WTC11 (cell line): ENCODE results near the gene C17orf75.

ENCODE experiments used
- CTCF ChIP-seq: fragments of 200-600 bp; IDR thresholded peaks from 2 replicates; pipeline ENCODE4 v1.8.0; 2022; ENCODE audit warnings: antibody characterized with exemption
- HMGA2 ChIP-seq: fragments of 250-450 bp; sonication (Bioruptor Pico); IDR thresholded peaks from 2 replicates; pipeline ENCODE4 v1.4.0; 2021; ENCODE audit warnings: mild to moderate bottlenecking, moderate library complexity
- IRF2 ChIP-seq: sonication (generic); formaldehyde crosslinking; IDR thresholded peaks from 2 replicates; pipeline ENCODE4 v1.8.0; 2022; ENCODE audit warnings: low read depth, missing genetic modification reagents, borderline replicate concordance
- MLX ChIP-seq: sonication (generic); formaldehyde crosslinking; IDR thresholded peaks from 2 replicates; pipeline ENCODE4 v1.8.1; 2023; ENCODE audit warnings: mild to moderate bottlenecking, missing genetic modification reagents, moderate library complexity
- SMAD3 ChIP-seq: sonication (generic); formaldehyde crosslinking; IDR thresholded peaks from 2 replicates; pipeline ENCODE4 v1.8.0; 2022; ENCODE audit warnings: missing genetic modification reagents, mild to moderate bottlenecking, borderline replicate concordance
- ZNF263 ChIP-seq: sonication (generic); formaldehyde crosslinking; IDR thresholded peaks from 2 replicates; pipeline ENCODE4 v1.8.1; 2022; ENCODE audit warnings: low read depth, mild to moderate bottlenecking, moderate library complexity, missing genetic modification reagents
- ZNF317 ChIP-seq: sonication (generic); formaldehyde crosslinking; IDR thresholded peaks from 2 replicates; pipeline ENCODE4 v1.8.1; 2023; ENCODE audit warnings: low read depth, mild to moderate bottlenecking, moderate library complexity, missing genetic modification reagents, borderline replicate concordance

GRCh38 chr17:32317353-32317752, 24.6 kb downstream of the C17orf75 start:
- TF ChIP-seq ZNF317 (CRISPR knock-in tag) (no peak), CTCF (no peak), IRF2 (CRISPR knock-in tag) (no peak), ZNF263 (CRISPR knock-in tag) (no peak), SMAD3 (CRISPR knock-in tag) (no peak), HMGA2 (CRISPR knock-in tag) (no peak), MLX (CRISPR knock-in tag) (no peak)
